AML-193 (cell line): ENCODE data around the gene MYL7.
"Not testable (repeated sequence)": the region's sequence is repeated elsewhere in the genome, so short reads cannot be mapped to it uniquely, and the experiment has no call there.

Source experiments
- DNase-seq, 2 experiments: peaks; one replicate each; lab custom pipeline; 2025; lab: John Stamatoyannopoulos, UW

MYL7 gene, protein sequence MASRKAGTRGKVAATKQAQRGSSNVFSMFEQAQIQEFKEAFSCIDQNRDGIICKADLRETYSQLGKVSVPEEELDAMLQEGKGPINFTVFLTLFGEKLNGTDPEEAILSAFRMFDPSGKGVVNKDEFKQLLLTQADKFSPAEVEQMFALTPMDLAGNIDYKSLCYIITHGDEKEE

DNA sequence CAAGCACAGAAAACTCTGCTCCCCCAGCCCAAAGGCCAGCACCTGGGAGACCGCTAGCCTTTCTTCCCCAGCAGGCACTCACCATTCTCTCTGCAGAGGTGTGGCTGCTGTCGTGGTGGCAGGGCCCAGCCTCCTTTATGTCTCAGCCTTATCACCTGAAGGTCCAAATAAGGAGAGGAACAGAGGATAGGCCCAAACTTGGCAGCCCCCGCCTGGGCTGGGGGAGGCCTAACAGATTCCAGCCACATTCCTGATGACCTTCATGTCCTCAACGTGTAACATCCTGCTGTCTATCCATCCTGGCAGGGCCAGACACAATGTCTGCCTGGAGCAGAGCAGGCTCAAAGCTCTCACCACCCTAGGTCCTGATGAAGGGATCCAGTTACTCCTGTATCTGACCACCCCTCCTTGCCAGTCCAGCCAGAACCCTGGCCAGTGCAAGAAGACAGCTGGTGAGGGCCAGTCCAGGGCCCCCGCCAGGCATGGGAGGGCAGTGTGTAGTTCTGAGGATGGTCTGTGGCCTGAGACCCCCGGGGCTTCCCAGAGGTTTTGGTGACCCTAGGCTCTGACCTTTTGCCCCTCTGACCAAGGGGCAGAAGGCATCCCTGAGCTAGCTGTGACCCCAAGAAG, at the start of gene MYL7:
TSS of gene MYL7 (minus strand) at position 112 of the 630 bp plus-strand sequence. CDS start at position 85, 27 bp downstream.
- no peak for DNase-seq

DNA sequence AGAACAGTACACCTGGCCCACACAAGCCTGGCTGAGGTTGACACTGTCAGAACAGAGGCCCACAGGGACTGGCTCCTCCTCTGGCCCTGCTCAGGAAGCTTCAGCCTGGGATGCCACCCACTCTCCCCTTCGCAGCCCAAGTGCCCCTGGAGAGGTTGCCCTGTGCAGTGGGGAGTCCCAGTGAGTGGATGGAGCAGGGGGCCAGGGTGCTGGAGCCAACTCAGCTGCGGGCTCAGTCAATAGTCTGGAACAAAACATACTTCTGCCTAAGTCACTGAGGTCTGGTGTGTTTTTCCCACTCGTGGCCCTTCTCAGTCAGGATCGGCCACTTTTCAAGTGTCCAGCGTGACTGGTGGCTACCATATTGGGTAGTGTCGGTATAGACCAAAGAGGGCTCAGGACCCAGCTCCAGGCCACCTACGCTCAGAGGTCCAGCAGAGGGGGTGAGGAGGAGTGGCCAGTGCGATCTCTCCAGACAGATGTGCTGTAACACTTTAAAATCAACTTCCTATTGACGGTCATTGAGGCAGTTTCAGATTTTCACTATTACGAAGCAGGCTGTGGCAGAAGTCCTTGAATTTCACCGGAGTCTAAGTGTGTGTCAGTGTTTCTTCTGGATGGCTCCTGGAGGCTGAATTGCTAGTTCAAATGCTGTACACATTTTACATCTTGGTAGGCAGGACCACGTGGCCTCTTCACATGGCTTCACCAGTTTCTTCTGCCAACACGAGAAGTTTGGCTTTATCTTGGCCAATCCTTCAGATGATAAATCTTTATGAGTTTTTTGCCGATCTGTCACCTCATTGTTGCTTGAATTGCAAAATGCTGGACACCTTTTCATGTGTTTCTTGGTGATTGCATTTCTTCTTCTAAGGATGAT, 49.1 kb upstream of the MYL7 start:
- DNase-seq, result no peak

DNA sequence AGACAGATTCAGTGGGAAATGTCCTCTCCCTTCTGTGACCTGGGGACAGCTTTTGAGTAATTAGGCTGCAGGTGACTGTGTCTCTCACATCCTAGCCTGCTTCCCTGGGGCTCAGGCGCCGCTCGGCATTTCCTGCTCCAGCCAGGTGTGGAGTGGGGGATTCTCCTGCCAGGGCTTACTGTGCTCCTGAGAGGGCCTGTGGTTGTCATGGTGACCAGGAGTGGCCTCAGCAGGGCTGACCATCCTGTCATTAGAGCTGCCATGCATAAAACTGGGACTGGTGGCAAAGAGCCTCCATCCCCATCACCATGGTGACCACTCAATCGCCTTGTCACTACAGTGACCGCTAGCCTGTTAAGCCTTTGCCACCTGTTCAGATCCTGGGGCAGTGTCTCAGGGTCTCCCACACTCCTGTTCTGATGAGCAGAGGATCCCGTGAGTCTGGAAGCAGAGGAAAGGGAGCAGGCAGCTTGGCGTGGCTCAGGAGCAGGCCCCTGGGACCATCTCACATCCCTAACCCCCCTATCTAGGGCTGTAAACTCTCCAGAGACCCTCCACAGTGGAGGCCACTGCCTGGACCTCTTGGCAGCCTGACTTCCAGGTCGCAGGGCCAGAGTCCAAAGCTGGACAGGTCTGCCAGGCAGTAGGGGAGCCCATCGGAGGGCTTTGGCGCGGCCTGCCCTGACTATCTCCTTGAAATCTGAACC, 48.3 kb upstream of the MYL7 start, which contains the start of gene GCK:
TSS of gene GCK (minus strand) at position 154 of the 707 bp plus-strand sequence. CDS start 486 bp downstream, outside the sequence.
- DNase-seq, result no peak

DNA sequence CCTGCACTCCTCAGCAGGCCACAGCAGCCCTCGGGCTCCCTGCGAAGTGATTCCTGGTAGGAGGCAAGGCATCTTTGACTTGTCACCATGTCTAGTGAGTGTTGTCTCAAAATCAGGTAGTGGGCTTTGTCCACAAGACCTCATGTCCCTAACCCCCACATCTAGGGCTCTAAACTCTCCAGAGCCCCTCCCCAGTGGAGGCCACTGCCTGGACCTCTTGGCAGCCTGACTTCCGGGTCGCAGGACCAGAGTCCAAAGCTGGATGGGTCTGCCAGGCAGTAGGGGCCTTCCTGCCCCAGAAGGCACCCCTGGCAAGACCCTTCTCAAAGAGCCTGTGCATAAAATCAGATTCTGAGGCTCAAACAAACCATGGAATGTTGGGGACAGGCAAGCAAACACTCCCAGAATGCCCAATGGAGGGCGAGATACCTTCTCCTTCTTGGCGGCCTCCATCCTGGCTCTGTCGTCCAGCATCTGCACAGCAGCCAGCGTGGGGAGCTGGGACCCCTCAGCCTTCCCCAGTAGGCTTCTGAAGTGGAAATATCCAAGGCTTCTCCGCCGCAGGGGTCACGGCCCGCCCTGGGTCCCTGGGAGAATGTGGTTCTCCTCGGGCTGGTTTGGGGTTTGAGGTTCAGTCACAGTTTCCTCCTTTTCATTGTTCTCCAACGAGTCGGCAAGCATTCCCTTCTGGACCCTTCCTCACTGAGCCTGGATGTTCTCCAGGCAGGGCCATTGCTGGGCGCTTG, 47.5 kb upstream of the MYL7 start:
- no peak for DNase-seq

DNA sequence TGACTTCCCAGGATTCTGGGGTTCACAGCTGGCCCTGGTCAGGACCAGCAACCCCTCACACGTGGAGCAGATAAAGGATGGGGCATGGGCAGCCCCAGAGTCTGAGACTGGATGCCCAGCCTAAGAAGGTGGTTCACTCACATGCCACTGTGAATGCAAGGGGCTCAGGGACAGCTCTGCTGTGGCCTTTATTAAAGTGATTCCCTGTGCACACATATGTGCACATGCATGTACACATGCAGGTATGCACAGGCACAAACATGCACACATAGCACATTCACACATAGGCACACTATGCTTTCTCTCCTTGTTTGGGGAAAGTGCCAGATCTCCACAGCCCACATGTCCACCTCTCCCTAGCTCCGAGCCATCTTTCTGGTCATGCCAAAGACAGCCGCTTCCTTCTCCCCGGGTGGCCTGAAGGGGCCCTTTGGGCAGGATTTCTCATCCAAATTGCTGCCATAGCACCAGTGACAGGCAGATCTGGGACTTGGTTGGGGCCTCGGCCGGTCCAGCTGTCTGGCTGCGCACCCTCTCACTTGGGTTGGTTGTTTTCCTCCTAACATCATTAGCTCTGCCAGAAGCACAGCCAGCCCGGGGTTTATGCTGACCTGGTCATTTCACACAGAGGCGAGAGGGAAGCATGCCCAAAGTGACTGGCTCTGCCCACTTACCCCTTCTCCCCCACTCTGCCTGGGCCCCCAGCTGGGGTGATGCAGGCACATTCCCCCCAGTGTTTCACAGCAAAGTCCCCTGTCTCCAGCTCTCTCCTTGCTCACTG, 46.7 kb upstream of the MYL7 start:
- DNase-seq, result no peak

DNA sequence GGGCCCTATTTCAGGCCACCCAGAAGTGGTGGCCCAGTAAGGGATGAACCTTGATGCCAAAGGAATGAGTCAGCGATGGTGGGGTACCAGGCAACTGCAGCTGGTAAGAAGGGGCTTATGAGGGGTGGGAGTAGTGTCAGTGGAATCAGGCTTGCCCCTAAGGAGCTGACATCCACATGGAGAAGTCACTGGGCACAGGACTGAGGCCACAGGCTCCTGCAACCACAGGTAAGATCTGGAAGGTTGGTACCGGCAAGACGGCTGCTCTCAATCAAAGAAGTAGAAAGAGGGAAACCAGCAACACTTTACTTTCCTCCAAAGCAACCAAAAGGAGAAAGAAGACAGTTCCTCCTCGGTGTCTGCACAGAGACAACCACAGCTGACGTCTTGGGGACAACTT, 45.6 kb upstream of the MYL7 start:
- DNase-seq, result no peak

- DNase-seq, result no peak
Measured at GRCh38 chr7:44185729-44186128, 44.6 kb upstream of the MYL7 start.

DNA sequence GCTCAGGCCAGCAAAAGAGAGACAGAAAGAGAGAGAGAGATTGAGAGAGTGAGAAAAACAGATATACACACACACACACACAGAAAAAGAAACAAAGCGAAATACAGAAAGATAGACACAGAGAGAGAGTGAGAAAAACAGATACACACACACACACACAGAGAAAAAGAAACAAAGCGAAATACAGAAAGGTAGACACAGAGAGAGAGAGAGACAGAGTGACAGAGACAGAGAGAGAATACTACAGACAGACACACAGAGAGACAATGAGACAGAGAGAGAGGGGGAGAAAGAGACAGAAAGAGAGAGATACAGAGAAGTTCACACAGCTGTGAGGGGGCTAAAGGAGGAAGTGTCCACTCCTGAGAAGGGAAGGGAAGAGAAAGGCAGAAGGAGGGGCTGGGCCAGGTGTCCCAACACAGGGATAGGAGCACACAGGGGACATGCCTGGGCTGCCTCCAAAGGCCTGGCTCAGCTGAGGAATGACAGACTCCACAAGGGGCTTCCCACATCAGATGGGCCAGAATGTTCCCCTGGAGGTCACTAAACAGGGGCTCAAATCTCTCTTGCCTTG, 43.8 kb upstream of the MYL7 start:
- DNase-seq, result no peak

DNA sequence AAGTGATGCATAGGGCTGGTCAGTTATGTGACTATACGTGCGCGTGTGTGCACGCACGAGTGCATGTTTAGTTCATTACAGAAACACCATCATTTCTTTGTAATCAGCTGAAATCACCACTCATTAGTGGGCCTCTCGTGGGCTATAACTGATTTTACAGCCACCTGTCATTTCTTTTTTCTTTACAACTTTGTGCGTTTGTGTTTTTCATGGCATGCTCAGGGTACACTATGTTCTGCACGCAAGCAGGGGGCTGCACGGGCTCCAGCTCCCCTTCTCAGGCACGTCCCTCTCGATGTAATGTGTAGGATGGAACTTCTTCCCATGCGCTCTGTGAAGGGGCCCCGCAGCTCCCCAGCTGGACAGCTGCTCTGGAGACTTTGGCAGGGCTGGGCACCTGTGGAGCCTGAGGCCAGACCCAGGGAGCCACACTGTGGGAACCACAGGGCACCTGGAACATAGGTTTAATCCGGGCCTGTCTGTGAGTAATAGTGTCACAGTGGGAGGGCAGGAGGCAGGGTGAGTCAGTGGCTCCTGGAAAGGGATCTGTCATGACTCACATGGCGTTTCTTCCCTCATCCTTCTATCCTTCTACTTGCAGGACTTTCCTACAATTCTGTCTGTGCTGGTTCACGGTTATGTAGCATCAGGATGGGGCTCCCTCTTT, 43.2 kb upstream of the MYL7 start:
- no peak for DNase-seq

DNA sequence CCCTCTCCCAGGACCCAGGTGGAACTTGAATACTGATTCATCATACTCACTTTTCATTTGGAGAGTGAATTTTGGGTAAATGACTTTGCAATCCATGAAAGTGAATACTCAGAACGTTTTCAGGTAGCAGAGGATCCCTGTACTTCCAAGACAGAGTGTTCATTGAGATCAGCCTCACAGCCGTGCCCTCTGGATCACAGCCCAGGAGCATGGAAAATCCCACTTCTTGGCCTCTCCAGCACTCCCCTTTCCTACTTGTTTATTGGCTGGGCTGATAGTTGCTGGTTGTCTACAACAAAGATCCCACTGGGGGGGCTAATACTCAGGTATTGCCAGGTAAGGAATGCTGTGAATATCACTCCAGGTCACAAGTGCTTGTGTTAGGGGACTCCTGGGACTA, 42.3 kb upstream of the MYL7 start:
- DNase-seq, result no peak

DNA sequence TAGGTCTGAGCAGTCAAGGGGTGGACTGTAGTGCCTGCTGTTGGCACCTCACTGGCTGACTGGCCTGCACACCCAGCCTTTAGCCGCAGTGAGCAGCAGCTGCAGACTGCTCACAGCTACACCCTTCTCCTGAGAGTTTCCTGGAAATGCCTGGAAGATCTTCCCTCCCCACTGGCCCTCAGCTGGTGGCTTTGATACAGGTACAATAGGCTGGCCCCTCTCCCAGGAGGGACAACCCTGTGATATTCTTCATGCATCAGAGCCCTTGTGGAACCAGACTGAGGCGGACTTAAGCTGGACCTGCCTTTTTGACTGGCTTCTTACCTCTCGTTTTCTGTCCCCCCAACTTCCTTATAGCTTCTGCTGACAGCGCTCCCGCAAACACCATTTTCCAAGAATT, 41.7 kb upstream of the MYL7 start:
- no peak for DNase-seq

- no peak for DNase-seq
Measured at GRCh38 chr7:44180631-44181030, 39.5 kb upstream of the MYL7 start.

DNA sequence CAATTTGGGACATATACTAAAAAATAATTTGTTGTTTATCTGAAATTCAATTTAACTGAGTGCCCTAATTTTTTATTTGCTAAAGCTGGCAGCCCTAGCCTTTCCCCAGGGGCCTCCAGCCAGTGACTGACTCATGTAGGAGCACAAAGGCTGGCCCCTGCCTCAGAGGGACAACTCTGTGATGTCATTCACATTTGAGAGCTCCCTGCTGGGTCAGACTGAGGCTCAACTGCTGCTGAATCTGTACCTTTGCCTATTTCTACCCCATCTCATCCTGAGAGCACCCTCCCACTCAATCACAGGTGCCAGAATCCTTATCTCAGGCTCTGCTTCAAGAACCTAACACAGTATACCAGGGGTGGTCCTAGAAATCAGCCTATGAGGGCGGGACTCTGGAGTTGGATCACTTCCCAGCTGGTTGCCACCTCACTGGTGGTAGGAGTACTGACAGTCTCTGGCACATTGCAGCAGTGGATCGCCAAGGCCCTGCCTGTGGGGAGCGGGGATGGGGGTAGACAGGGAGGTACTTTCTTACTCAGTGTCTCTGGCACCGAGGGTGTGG, 36.5 kb upstream of the MYL7 start:
- no peak for DNase-seq

- DNase-seq, result no peak
Measured at GRCh38 chr7:44176486-44176885, 35.4 kb upstream of the MYL7 start.

DNA sequence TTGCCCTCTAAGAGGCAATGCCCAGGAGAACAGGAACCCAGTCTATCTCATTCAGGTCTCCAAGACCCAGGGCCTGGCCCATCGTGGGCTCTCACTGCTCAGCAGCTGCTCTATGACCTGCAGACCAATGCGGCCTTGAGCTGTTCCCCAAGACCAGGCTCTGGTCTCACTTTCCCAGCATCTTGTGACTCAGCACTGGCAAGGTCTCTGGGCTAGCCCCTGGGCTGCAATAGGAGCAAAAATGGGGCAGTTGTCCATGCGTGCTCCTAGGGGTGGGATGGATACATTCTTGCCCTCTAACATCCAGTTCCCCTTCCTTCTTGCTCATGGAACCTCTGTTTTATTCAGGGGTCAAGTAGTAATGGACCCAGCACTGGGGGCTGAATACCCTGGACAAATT, 34.6 kb upstream of the MYL7 start:
- no peak for DNase-seq

DNA sequence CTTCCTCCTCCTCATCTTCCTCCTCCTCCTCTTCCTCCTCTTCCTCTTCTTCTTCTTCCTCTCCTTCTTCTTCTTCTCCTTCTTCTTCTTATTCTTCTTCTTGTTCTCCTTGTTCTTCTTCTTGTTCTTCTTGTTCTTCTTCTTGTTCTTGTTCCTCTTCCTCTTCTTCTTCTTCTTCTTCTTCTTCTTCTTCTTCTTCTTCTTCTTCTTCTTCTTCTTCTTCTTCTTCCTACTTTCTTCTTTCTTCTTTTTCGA, 33.5 kb upstream of the MYL7 start:
- not testable (repeated sequence) for DNase-seq

- DNase-seq, result no peak
Measured at GRCh38 chr7:44173911-44174693, 33.0 kb upstream of the MYL7 start.

GRCh38 chr7:44172803-44173424, 31.8 kb upstream of the MYL7 start:
- no peak for DNase-seq

DNA sequence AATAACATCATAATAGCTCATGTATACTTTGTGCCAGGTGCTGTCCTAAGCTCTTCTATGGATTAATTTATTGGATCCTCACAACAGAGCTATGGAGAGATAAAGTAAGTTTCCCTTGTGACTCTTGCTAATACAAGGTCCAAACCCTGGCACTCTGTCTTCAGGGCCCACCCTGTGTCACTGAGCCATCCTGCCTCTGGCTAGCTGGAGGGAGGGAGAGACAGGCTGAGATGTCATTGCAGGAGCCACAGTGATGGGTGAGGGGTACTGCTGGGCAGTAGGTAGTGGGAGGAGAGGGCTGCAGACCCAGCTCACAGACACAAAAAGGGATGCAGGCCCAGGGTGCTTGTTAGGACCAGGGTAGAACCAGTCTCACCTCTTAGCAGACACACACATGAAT, 31.2 kb upstream of the MYL7 start:
- DNase-seq, result no peak
